Thyroid gland (tissue), 4 donors: ENCODE results near the gene MAP7. TPM values are rescaled to one million over a fixed set of nuclear protein-coding genes. Genes with fewer than 3 reads are reported as not detected.
A peak's percentile ranks its signal among the peaks of the same experiment; 100 is the strongest.

Experiments
- DNase-seq, 2 donors: peaks; one replicate each; pipeline ENCODE4 v3.0.0-alpha.2; 2019
- H3K27ac ChIP-seq, 3 donors: fragments of 200-600 bp; sonication (generic); 1 replicate in 2 of 3; 2 replicates in 1 of 3; pipeline ENCODE4 v1.5.1; 2016 to 2019; ENCODE audit warnings: mild to moderate bottlenecking in 1 of 3, moderate library complexity in 1 of 3
- H3K27me3 ChIP-seq: fragments of 200-600 bp; sonication (generic); one replicate; pipeline ENCODE4 v1.5.1; 2019
- H3K36me3 ChIP-seq, 2 donors: fragments of 200-600 bp; sonication (generic); one replicate each; pipeline ENCODE4 v1.5.1; 2016 to 2019
- H3K4me1 ChIP-seq, 2 donors: fragments of 200-600 bp; sonication (generic); one replicate each; pipeline ENCODE4 v1.5.1; 2017 to 2019
- H3K4me3 ChIP-seq, 3 donors: fragments of 200-600 bp; sonication (generic); replicated peaks in 1 of 3; 1 replicate in 2 of 3; 2 replicates in 1 of 3; pipeline ENCODE4 v1.5.1; 2016; ENCODE audit warnings: mild to moderate bottlenecking in 1 of 3
- H3K9me3 ChIP-seq: fragments of 200-600 bp; sonication (generic); one replicate; pipeline ENCODE4 v1.5.1; 2017
- CTCF ChIP-seq, 6 experiments: fragments of 200-600 bp in 3 of 6; fragments of 450-650 bp in 3 of 6; sonication (generic) in 3 of 6; IDR thresholded peaks; one replicate each; pipeline ENCODE4 v1.5.1; 2016 to 2019; ENCODE audit warnings: antibody characterized with exemption in 6 of 6, mild to moderate bottlenecking in 2 of 6, inconsistent platforms in 1 of 6, moderate library complexity in 1 of 6
- POLR2A ChIP-seq, 2 donors: fragments of 450-650 bp; IDR thresholded peaks; one replicate each; pipeline ENCODE4 v1.6.1; 2017; ENCODE audit warnings: antibody characterized with exemption in 2 of 2, mild to moderate bottlenecking in 2 of 2, moderate library complexity in 1 of 2
- WGBS, 2 donors: methylation state at CpG; one replicate each; pipeline ENCODE4 v1.1.5; 2017; 5-methylcytosine and 5-hydroxymethylcytosine counted together
- intact Hi-C: fragments of 100-400 bp; cut with DNase I; formaldehyde crosslinking; loops from one replicate; pipeline ENCODE4 v1.15.1; 2023
- total RNA-seq, 4 donors: library from RNA; depleted of rRNA; stranded (reverse); fragments of >200 nt; gene quantifications; one replicate each; pipeline ENCODE4 v1.2.3, GENCODE V29; 2016

The MAP7 gene
- total RNA-seq, 4 donors from 2014 or later = 24.5 to 46.0 (median 36.0) TPM

GRCh38 chr6:136564180-136564579 lies 14.0 kb upstream of the MAP7 start:
- Histone ChIP-seq H3K9me3 (no peaks in the 10 kb centered on the region), H3K27me3 (no peaks in the 10 kb centered on the region), H3K36me3 (peaks cover 5 to 12% of the 10 kb centered on the region in 2 donors), H3K4me1 (no peaks in the 10 kb centered on the region), H3K4me3 (no peak overlapping the region), H3K27ac (no peak overlapping the region)
- TF ChIP-seq CTCF (IDR thresholded peaks at IDR 0.05) = no peak
- TF ChIP-seq POLR2A (IDR thresholded peaks at IDR 0.05) = no peak
- no peak for DNase-seq
- intact Hi-C loops = no loop called here
- 74 to 79% methylated on average over 1 of the region's 1 CpG for WGBS, 2 donors

- peaks cover 5 to 12% of the 10 kb centered on the region in 2 donors for H3K36me3 ChIP-seq
- DNase-seq = no peak
- H3K27me3 ChIP-seq = no peaks in the 10 kb centered on the region
- H3K27ac ChIP-seq = no peak overlapping the region
- 89 to 90% methylated on average over 6 of the region's 6 CpGs for WGBS, 2 donors
- intact Hi-C loops = no loop called here
- H3K4me3 ChIP-seq = no peak overlapping the region
- TF ChIP-seq POLR2A (IDR thresholded peaks at IDR 0.05) (no peak), CTCF (IDR thresholded peaks at IDR 0.05) (no peak)
- no peaks in the 10 kb centered on the region for H3K4me1 ChIP-seq
- H3K9me3 ChIP-seq = no peaks in the 10 kb centered on the region
Measured at GRCh38 chr6:136563386-136564152, 13.3 kb upstream of the MAP7 start.

GRCh38 chr6:136562211-136562610 lies 12.0 kb upstream of the MAP7 start:
- no peaks in the 10 kb centered on the region for H3K9me3 ChIP-seq
- no peaks in the 10 kb centered on the region for H3K4me1 ChIP-seq
- H3K4me3 ChIP-seq = no peak overlapping the region
- no peaks in the 10 kb centered on the region for H3K27me3 ChIP-seq
- intact Hi-C loops = no loop called here
- H3K36me3 ChIP-seq = peaks cover 4 to 15% of the 10 kb centered on the region in 2 donors
- no peak overlapping the region for H3K27ac ChIP-seq
- no peak for DNase-seq
- 89 to 91% methylated on average over 2 of the region's 2 CpGs for WGBS, 2 donors
- no peak for TF ChIP-seq POLR2A (IDR thresholded peaks at IDR 0.05)
- TF ChIP-seq CTCF (IDR thresholded peaks at IDR 0.05) = no peak

GRCh38 chr6:136553166-136553787 lies 3.1 kb upstream of the MAP7 start:
- TF ChIP-seq CTCF (IDR thresholded peaks at IDR 0.05) (no peak), POLR2A (IDR thresholded peaks at IDR 0.05) (no peak)
- Histone ChIP-seq H3K4me1 (peaks cover 0 to 13% of the 10 kb centered on the region in 2 donors), H3K27me3 (no peaks in the 10 kb centered on the region), H3K9me3 (no peaks in the 10 kb centered on the region), H3K27ac (no peak overlapping the region), H3K4me3 (no peak overlapping the region), H3K36me3 (peaks cover 0 to 9% of the 10 kb centered on the region in 2 donors)
- intact Hi-C loops = no loop called here
- DNase-seq = no peak
- 91 to 93% methylated on average over 5 of the region's 5 CpGs for WGBS, 2 donors

- intact Hi-C loops = no loop called here
- DNase-seq = no peak
- WGBS, 2 donors = 81 to 88% methylated on average over 4 of the region's 4 CpGs
- Histone ChIP-seq H3K36me3 (peaks cover 0 to under 1% of the 10 kb centered on the region in 2 donors), H3K9me3 (no peaks in the 10 kb centered on the region), H3K27ac (peak overlapping the region in 1 of 3 donors; percentile 3), H3K4me3 (no peak overlapping the region), H3K4me1 (peaks cover 0 to 13% of the 10 kb centered on the region in 2 donors), H3K27me3 (no peaks in the 10 kb centered on the region)
- TF ChIP-seq POLR2A (IDR thresholded peaks at IDR 0.05) (no peak), CTCF (IDR thresholded peaks at IDR 0.05) (no peak)
Measured at GRCh38 chr6:136552054-136552453, 1.8 kb upstream of the MAP7 start.
